K562 (cell line): Measurements from ENCODE around the gene KDM2B. TPM values are rescaled to one million over a fixed set of nuclear protein-coding genes. Genes with fewer than 3 reads are reported as not detected.

ENCODE experiments used
- NFIC ChIP-seq: fragments of 450-650 bp; IDR thresholded peaks from 2 replicates; pipeline ENCODE4 v1.6.1; 2017; ENCODE audit warnings: mild to moderate bottlenecking, inconsistent platforms
- polyA plus RNA-seq, 8 experiments: library from polyadenylated mRNA; depleted of rRNA in 4 of 8; stranded (reverse) in 5 of 8; unstranded in 3 of 8; fragments of >200 nt; fragmentation: Nextera tagmentation in 2 of 8; fragmentation: Illumina TruSeq in 1 of 8; extraction: Ambion mirVana in 2 of 8; extraction: Trizol in 1 of 8; gene quantifications; 2 replicates each; pipeline versions ENCODE4 v1.2.1 to v1.2.3, GENCODE V29; 2011 to 2014; ENCODE audit warnings: inconsistent platforms in 1 of 8, missing spikeins in 1 of 8
- total RNA-seq, 7 experiments: library from RNA; depleted of rRNA in 6 of 7; stranded (reverse); fragments of >200 nt in 6 of 7; fragmentation: Illumina TruSeq in 2 of 7; extraction: Trizol in 2 of 7; gene quantifications; 2 replicates each; pipeline versions ENCODE4 v1.2.1 to v1.2.3, GENCODE V29; 2011 to 2021; ENCODE audit warnings: low replicate concordance in 1 of 7
- TF ChIP-seq, protein P1 (sequence below): fragments of 450-650 bp; IDR thresholded peaks from 2 replicates; pipeline ENCODE4 v1.6.1; 2016; ENCODE audit warnings: borderline replicate concordance
- TF ChIP-seq, protein P2 (sequence below), 2 experiments: fragments of 200-800 bp in 1 of 2; sonication (Bioruptor generic) in 1 of 2; sonication (generic) in 1 of 2; formaldehyde crosslinking in 1 of 2; IDR thresholded peaks in 1 of 2; conservative IDR thresholded peaks in 1 of 2; 2 replicates each; pipeline versions ENCODE4 v1.5.0 to v1.6.1; 2016 to 2020; ENCODE audit warnings: missing compliant biosample characterization in 1 of 2, missing genetic modification characterization in 1 of 2, missing genetic modification reagents in 1 of 2

KDM2B gene
- total and polyA plus RNA-seq, 9 of the 15 experiments (the other 6 are each of a cell fraction or from before 2014, with no cell fraction given) = 7.4 to 50.5 (median 22.5) TPM

DNA sequence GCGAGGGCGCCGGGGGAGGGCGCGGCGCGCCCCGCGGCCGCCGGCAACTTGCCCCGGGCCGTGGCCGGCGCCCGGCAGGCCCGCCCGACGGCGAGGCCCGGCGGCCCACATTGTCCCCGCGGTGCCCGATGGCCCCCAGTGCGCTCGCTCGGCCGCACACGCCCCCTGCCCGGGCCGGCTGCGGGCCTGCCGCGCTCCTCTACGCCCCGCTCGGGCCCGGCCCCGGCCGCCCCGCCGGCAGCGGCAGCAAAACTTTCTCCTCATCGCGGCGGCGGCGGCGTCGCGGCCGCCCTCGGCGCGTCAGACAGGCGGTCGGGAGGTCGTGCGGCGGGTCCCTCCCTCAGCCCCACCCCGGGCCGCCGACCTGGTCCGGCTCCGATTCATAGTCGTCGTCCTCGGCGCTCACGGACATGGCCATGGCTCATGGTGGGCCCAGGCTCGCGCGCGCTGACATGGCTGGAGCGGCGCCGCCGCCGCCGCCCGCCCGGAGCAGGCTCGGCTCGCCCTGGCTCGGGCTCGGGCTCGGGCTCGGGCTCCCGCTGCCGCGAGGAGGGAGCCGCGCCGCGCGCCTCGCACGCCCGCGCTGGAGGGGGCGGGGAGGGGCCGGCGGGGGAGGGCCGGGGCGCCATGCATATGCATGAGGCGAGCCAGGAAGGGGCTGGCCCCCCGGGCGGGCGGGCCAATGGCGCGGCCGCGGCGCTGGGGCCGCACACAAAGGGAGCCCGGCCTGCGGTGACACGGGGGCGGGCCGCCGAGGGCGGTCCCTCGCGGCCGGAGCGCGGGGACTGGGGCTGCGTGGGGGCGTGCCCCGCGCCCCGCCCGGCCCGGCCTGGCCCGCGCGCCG lies 113.8 kb downstream of the KDM2B start (continued):
- TF ChIP-seq, protein P1, sequence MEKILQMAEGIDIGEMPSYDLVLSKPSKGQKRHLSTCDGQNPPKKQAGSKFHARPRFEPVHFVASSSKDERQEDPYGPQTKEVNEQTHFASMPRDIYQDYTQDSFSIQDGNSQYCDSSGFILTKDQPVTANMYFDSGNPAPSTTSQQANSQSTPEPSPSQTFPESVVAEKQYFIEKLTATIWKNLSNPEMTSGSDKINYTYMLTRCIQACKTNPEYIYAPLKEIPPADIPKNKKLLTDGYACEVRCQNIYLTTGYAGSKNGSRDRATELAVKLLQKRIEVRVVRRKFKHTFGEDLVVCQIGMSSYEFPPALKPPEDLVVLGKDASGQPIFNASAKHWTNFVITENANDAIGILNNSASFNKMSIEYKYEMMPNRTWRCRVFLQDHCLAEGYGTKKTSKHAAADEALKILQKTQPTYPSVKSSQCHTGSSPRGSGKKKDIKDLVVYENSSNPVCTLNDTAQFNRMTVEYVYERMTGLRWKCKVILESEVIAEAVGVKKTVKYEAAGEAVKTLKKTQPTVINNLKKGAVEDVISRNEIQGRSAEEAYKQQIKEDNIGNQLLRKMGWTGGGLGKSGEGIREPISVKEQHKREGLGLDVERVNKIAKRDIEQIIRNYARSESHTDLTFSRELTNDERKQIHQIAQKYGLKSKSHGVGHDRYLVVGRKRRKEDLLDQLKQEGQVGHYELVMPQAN = no peak
- TF ChIP-seq, protein P2, sequence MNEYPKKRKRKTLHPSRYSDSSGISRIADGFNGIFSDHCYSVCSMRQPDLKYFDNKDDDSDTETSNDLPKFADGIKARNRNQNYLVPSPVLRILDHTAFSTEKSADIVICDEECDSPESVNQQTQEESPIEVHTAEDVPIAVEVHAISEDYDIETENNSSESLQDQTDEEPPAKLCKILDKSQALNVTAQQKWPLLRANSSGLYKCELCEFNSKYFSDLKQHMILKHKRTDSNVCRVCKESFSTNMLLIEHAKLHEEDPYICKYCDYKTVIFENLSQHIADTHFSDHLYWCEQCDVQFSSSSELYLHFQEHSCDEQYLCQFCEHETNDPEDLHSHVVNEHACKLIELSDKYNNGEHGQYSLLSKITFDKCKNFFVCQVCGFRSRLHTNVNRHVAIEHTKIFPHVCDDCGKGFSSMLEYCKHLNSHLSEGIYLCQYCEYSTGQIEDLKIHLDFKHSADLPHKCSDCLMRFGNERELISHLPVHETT (CRISPR knock-in tag; conservative IDR thresholded peaks at IDR 0.05 in 1 of 2, IDR thresholded peaks at IDR 0.05 in 1 of 2) = peak in 1 of 2 experiments; percentile 87; a peak in 2 of 4 replicates
- TF ChIP-seq NFIC = 0 out of 2 replicates have a peak, but pooled peaks have one; percentile 18
